ENCODE data around the gene PPP1R12C.
"Not testable (repeated sequence)": the region's sequence is repeated elsewhere in the genome, so short reads cannot be mapped to it uniquely, and the experiment has no call there.

Gene PPP1R12C

DNA sequence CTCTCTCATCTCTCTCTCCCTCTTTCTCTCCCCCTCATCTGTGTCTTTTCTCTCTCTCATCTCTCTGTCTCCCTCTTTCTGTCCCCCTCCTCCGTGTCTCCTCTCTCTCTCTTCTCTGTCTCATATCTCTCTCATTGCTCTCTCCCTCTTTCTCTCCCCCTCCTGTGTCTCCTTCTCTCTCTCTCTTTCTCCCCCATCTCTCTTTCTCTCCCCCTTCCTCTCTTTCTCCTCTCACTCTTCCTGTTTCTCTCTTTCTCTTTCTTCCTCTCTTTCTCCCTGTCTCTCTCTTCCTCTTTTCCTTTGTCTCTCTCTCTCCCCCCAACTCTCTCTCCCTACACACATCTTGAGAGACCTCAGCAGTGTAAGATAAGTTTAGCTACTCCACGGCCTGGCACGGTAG, 49.6 kb downstream of the PPP1R12C start:
- no peak overlapping the region for H3K27ac ChIP-seq
- TF ChIP-seq ZFX (IDR thresholded peaks at IDR 0.05; ENCODE audit: borderline replicate concordance) = no peak
- TF ChIP-seq, protein P1, sequence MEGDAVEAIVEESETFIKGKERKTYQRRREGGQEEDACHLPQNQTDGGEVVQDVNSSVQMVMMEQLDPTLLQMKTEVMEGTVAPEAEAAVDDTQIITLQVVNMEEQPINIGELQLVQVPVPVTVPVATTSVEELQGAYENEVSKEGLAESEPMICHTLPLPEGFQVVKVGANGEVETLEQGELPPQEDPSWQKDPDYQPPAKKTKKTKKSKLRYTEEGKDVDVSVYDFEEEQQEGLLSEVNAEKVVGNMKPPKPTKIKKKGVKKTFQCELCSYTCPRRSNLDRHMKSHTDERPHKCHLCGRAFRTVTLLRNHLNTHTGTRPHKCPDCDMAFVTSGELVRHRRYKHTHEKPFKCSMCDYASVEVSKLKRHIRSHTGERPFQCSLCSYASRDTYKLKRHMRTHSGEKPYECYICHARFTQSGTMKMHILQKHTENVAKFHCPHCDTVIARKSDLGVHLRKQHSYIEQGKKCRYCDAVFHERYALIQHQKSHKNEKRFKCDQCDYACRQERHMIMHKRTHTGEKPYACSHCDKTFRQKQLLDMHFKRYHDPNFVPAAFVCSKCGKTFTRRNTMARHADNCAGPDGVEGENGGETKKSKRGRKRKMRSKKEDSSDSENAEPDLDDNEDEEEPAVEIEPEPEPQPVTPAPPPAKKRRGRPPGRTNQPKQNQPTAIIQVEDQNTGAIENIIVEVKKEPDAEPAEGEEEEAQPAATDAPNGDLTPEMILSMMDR (IDR thresholded peaks at IDR 0.05) = no peak

GRCh38 chr19:55066107-55066709, 51.2 kb downstream of the PPP1R12C start:
- no peak for TF ChIP-seq ZFX (IDR thresholded peaks at IDR 0.05; ENCODE audit: borderline replicate concordance)
- TF ChIP-seq, protein P1 (IDR thresholded peaks at IDR 0.05) = no peak
- H3K27ac ChIP-seq = no peak overlapping the region

- H3K27ac ChIP-seq = not testable (repeated sequence)
Measured at GRCh38 chr19:55065516-55065915, 51.9 kb downstream of the PPP1R12C start.

DNA sequence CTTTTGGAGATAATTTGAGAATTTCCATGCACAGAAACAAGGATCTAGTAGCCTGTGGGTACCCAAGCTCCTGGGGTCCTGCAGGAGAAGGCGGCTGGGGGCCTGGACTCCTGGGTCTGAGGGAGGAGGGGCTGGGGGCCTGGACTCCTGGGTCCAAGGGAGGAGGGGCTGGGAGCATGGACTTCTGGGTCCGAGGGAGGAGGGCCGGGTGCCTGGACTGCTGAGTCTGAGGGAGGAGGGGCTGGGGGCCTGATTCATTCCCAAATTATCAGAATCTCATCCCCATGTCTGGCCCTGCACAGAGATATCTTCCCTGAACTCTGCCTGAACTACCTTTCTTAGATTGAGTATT, 54.0 kb downstream of the PPP1R12C start:
- H3K27ac ChIP-seq = no peak overlapping the region
- no peak for TF ChIP-seq ZFX (IDR thresholded peaks at IDR 0.05; ENCODE audit: borderline replicate concordance)
- TF ChIP-seq, protein P1 (IDR thresholded peaks at IDR 0.05) = no peak

DNA sequence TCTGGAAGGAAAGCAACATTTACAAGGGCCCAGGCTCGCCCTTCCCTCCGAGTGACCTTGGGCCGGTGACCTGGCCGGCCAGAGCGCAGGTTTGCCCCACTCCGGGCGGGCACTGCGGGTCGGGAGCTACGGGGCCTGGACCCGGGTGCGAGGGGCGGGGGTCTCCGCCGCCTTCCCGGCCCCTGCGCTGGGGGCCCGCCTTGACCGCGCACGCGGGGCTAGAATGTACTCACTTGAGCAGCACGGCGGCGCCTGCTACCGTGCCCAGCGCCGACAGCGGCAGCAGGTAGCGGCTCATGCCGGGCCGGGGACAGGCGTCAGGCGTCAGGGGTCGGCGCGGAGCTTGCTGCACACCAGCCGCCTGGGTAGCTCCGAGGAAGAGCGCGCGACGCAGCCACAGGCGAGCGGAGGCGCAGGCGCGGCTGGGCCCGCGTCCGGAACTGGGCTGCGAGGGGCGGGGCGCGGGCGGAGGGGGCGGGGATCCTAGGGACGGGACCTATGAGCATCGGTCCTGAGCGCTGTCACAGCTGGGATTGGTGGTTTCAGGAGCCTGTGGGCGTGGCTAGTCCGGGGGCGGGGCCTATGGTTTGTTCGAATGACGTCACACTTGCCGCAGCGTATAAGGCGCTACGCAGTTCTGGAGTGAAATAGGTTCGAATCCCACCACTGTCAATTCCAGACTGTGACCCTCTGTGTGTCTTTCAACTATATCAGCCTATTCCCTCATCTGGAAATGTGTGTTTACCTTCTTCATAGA, 54.5 kb downstream of the PPP1R12C start, which contains the start of gene RDH13:
Gene RDH13, minus strand, starts transcription at position 414 of the 757 bp plus-strand sequence. Its CDS starts 116 bp downstream, at position 298.
- H3K27ac ChIP-seq = peak within 1 kb of the TSS; percentile 81
- TF ChIP-seq, protein P1 (IDR thresholded peaks at IDR 0.05) = no peak
- no peak for TF ChIP-seq ZFX (IDR thresholded peaks at IDR 0.05; ENCODE audit: borderline replicate concordance)

GRCh38 chr19:55060287-55060686, 57.1 kb downstream of the PPP1R12C start:
- H3K27ac ChIP-seq = not testable (repeated sequence)

- H3K27ac ChIP-seq = no peak overlapping the region
- TF ChIP-seq, protein P1 (IDR thresholded peaks at IDR 0.05) = 0 out of 2 replicates have a peak, but pooled peaks have one; percentile 7
- no peak for TF ChIP-seq ZFX (IDR thresholded peaks at IDR 0.05; ENCODE audit: borderline replicate concordance)
Measured at GRCh38 chr19:55058781-55059610, 58.4 kb downstream of the PPP1R12C start.

DNA sequence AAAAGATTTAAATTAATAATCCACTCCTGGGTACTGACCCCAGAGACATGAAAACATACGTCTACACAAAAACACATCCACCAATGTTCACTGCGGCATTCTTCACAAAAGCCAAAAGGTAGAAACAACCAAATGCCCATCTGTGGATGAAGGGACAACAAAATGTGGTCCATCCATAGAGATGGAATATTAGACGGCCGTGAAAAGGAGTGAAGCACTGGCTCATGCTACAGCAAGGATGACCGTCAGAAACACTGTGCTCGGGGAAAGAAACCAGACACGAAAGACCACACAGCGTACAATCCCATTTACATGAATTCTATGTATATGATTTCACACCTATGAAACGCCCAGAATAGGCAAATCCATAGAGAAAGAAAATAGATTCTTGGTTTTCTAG, 60.6 kb downstream of the PPP1R12C start:
- TF ChIP-seq ZFX (IDR thresholded peaks at IDR 0.05; ENCODE audit: borderline replicate concordance) = no peak
- TF ChIP-seq, protein P1 (IDR thresholded peaks at IDR 0.05) = no peak

More for the DNA sequence above, 60.6 kb downstream of the PPP1R12C start:
- no peak overlapping the region for H3K27ac ChIP-seq
